GM18951 (cell line): ENCODE data around the gene CAPSL.
"Not testable (repeated sequence)": the region's sequence is repeated elsewhere in the genome, so short reads cannot be mapped to it uniquely, and the experiment has no call there.

Experiments
- POLR2A ChIP-seq: IDR thresholded peaks from 4 replicates; pipeline ENCODE4 v1.6.1; 2011; ENCODE audit warnings: mild to moderate bottlenecking; ENCODE audit not compliant: insufficient read length, insufficient read depth; ENCODE audit errors: extremely low read depth
- in situ Hi-C: fragments of 300-500 bp; cut with MboI; formaldehyde crosslinking; loops from one replicate; pipeline ENCODE4 v1.12.0; 2022; ENCODE audit warnings: low sequenced_read_pairs, mixed read lengths, inconsistent platforms; ENCODE audit not compliant: unreplicated experiment

Gene CAPSL

GRCh38 chr5:35898952-35899660 is 39.3 kb downstream of the CAPSL start:
- in situ Hi-C loops: no loop called here
- no peak for TF ChIP-seq POLR2A

GRCh38 chr5:35894131-35894530 is 44.3 kb downstream of the CAPSL start:
- in situ Hi-C loops: no loop called here
- no peak for TF ChIP-seq POLR2A

- in situ Hi-C loops: not testable (repeated sequence)
Measured at GRCh38 chr5:35892799-35893198, 45.6 kb downstream of the CAPSL start.

- no peak for TF ChIP-seq POLR2A
- in situ Hi-C loops: no loop called here
Measured at GRCh38 chr5:35890021-35891020, 48.1 kb downstream of the CAPSL start.

- in situ Hi-C loops: no loop called here
- no peak for TF ChIP-seq POLR2A
Measured at GRCh38 chr5:35887321-35888100, 50.9 kb downstream of the CAPSL start.

- TF ChIP-seq POLR2A: no peak
- in situ Hi-C loops: no loop called here
Measured at GRCh38 chr5:35886381-35886780, 52.0 kb downstream of the CAPSL start.

- in situ Hi-C loops: no loop called here
- TF ChIP-seq POLR2A: no peak
Measured at GRCh38 chr5:35884773-35885172, 53.6 kb downstream of the CAPSL start.

GRCh38 chr5:35884191-35884769 is 54.1 kb downstream of the CAPSL start:
- TF ChIP-seq POLR2A: no peak
- in situ Hi-C loops: no loop called here

GRCh38 chr5:35881758-35882157 is 56.7 kb downstream of the CAPSL start:
- in situ Hi-C loops: no loop called here
- TF ChIP-seq POLR2A: no peak

- in situ Hi-C loops: no loop called here
- no peak for TF ChIP-seq POLR2A
Measured at GRCh38 chr5:35880156-35880555, 58.3 kb downstream of the CAPSL start.

GRCh38 chr5:35879649-35880048 is 58.8 kb downstream of the CAPSL start:
- in situ Hi-C loops: no loop called here
- no peak for TF ChIP-seq POLR2A

- in situ Hi-C loops: no loop called here
- TF ChIP-seq POLR2A: no peak
Measured at GRCh38 chr5:35879096-35879495, 59.3 kb downstream of the CAPSL start.

- in situ Hi-C loops: no loop called here
- no peak for TF ChIP-seq POLR2A
Measured at GRCh38 chr5:35878079-35878478, 60.3 kb downstream of the CAPSL start.

GRCh38 chr5:35877655-35878054 is 60.8 kb downstream of the CAPSL start:
- in situ Hi-C loops: no loop called here

More at GRCh38 chr5:35877655-35878054, 60.8 kb downstream of the CAPSL start:
- TF ChIP-seq POLR2A: no peak
